Measurements from ENCODE around the gene CRYBA4.

Gene CRYBA4

DNA sequence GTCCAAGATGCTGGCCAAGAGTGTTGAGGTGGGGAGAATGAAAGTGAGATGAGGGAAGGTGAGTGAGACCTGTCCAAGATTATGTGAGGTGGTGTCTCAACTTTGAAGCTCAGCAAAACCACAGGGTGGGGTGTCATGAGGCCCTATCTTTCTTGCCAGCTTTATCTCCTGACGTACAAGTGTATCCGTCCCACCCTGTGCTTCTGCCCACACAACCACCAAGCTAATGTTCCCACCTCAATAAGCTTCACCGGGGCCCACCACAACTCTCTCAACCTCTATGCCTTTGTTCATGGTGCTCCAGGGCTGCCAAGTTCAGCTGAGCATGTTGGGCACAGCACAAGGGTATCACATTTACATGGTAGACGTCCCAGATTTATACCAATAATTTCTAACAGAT lies 24.7 kb upstream of the CRYBA4 start:
- peaks cover 18% of the 10 kb centered on the region for H3K4me1 ChIP-seq (ENCODE audit: control insufficient read depth, insufficient read depth, low read length, poor library complexity, severe bottlenecking)
- no peak overlapping the region for H3K27ac ChIP-seq (ENCODE audit: insufficient read depth, low read length, poor library complexity, severe bottlenecking)
- H3K4me3 ChIP-seq (ENCODE audit: insufficient read depth, low read depth, low read length, poor library complexity, severe bottlenecking), result no peak overlapping the region
- H3K9me3 ChIP-seq (ENCODE audit: control insufficient read depth, low read length), result no peaks in the 10 kb centered on the region
- H3K36me3 ChIP-seq (ENCODE audit: control insufficient read depth, insufficient read depth, low read length), result no peaks in the 10 kb centered on the region
- no peak for DNase-seq
- no peaks in the 10 kb centered on the region for H3K27me3 ChIP-seq (replicated peaks; ENCODE audit: control insufficient read depth, insufficient read depth, low read length, poor library complexity, severe bottlenecking)

DNA sequence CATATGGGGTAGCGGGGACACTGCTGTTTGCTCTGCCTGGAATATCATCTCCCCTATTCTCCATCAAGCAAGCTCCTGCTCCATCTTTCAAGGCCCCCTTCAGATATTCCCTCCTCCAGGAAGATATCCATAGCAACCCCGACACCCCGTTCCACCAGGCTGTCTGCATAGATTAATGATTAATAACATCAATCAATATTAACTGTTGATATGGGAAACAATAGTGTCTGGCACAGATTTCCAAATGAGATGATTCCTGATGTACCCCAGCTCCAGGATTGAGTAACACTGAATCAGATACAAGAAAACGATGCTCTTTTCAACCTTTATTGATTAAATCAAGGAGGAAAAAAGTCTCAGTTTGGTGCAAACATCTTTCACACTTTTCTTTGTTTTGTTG lies 24.3 kb upstream of the CRYBA4 start:
- no peak for DNase-seq
- Histone ChIP-seq H3K36me3 (ENCODE audit: control insufficient read depth, insufficient read depth, low read length) (no peaks in the 10 kb centered on the region), H3K27ac (ENCODE audit: insufficient read depth, low read length, poor library complexity, severe bottlenecking) (no peak overlapping the region), H3K27me3 (replicated peaks; ENCODE audit: control insufficient read depth, insufficient read depth, low read length, poor library complexity, severe bottlenecking) (no peaks in the 10 kb centered on the region), H3K4me1 (ENCODE audit: control insufficient read depth, insufficient read depth, low read length, poor library complexity, severe bottlenecking) (peaks cover 13% of the 10 kb centered on the region), H3K9me3 (ENCODE audit: control insufficient read depth, low read length) (no peaks in the 10 kb centered on the region), H3K4me3 (ENCODE audit: insufficient read depth, low read depth, low read length, poor library complexity, severe bottlenecking) (no peak overlapping the region)

GRCh38 chr22:26599505-26599904 lies 22.3 kb upstream of the CRYBA4 start:
- Histone ChIP-seq H3K27me3 (replicated peaks; ENCODE audit: control insufficient read depth, insufficient read depth, low read length, poor library complexity, severe bottlenecking) (no peaks in the 10 kb centered on the region), H3K4me3 (ENCODE audit: insufficient read depth, low read depth, low read length, poor library complexity, severe bottlenecking) (no peak overlapping the region), H3K36me3 (ENCODE audit: control insufficient read depth, insufficient read depth, low read length) (no peaks in the 10 kb centered on the region), H3K9me3 (ENCODE audit: control insufficient read depth, low read length) (no peaks in the 10 kb centered on the region), H3K4me1 (ENCODE audit: control insufficient read depth, insufficient read depth, low read length, poor library complexity, severe bottlenecking) (no peaks in the 10 kb centered on the region), H3K27ac (ENCODE audit: insufficient read depth, low read length, poor library complexity, severe bottlenecking) (no peak overlapping the region)
- DNase-seq, result no peak

- Histone ChIP-seq H3K27ac (ENCODE audit: insufficient read depth, low read length, poor library complexity, severe bottlenecking) (no peak overlapping the region), H3K4me1 (ENCODE audit: control insufficient read depth, insufficient read depth, low read length, poor library complexity, severe bottlenecking) (no peaks in the 10 kb centered on the region), H3K9me3 (ENCODE audit: control insufficient read depth, low read length) (no peaks in the 10 kb centered on the region), H3K4me3 (ENCODE audit: insufficient read depth, low read depth, low read length, poor library complexity, severe bottlenecking) (no peak overlapping the region), H3K27me3 (replicated peaks; ENCODE audit: control insufficient read depth, insufficient read depth, low read length, poor library complexity, severe bottlenecking) (no peaks in the 10 kb centered on the region), H3K36me3 (ENCODE audit: control insufficient read depth, insufficient read depth, low read length) (no peaks in the 10 kb centered on the region)
- DNase-seq, result no peak
These were observed 20.0 kb upstream of the CRYBA4 start for GRCh38 chr22:26601726-26602125.

DNA sequence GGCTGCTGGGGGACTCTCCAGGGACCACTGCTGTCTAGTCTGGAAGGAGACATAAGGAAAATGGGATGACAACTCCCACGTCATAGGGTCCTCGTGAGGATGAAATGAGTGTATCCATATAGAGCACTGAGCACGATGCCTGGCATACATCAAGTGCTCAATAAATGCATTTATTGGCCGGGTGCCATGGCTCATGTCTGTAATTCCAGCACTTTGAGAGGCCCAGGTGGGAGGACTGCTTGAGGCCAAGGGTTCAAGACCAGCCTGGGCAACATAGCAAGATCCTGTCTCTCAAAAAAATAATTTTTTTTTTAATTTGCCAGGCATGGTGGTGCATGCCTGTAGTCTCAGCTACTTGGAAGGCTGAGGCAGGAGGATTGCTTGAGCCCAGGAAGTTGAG lies 19.6 kb upstream of the CRYBA4 start:
- Histone ChIP-seq H3K36me3 (ENCODE audit: control insufficient read depth, insufficient read depth, low read length) (no peaks in the 10 kb centered on the region), H3K27ac (ENCODE audit: insufficient read depth, low read length, poor library complexity, severe bottlenecking) (no peak overlapping the region), H3K27me3 (replicated peaks; ENCODE audit: control insufficient read depth, insufficient read depth, low read length, poor library complexity, severe bottlenecking) (no peaks in the 10 kb centered on the region), H3K4me3 (ENCODE audit: insufficient read depth, low read depth, low read length, poor library complexity, severe bottlenecking) (no peak overlapping the region), H3K4me1 (ENCODE audit: control insufficient read depth, insufficient read depth, low read length, poor library complexity, severe bottlenecking) (no peaks in the 10 kb centered on the region), H3K9me3 (ENCODE audit: control insufficient read depth, low read length) (no peaks in the 10 kb centered on the region)
- no peak for DNase-seq

DNA sequence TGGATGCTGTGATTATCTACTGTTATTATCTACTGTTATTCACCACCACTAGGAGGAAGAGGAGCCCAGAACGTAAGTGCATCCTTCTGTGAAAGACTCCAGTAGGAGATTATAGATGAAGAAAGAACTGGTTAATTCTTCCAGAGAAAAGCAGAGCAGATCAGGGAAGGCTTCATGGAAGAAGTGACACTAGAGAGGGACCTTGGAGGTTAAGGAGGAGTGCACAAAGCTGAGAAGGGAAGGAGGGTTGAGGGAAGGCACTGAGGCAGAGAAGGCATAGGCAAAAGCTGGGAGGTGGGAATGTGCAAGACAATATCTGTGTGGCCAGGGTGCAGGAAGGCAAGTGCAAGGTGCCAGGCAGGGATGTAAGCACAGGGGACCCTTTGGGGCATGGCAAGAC lies 17.4 kb upstream of the CRYBA4 start:
- H3K4me3 ChIP-seq (ENCODE audit: insufficient read depth, low read depth, low read length, poor library complexity, severe bottlenecking), result no peak overlapping the region
- no peak for DNase-seq
- no peaks in the 10 kb centered on the region for H3K36me3 ChIP-seq (ENCODE audit: control insufficient read depth, insufficient read depth, low read length)
- H3K27me3 ChIP-seq (replicated peaks; ENCODE audit: control insufficient read depth, insufficient read depth, low read length, poor library complexity, severe bottlenecking), result no peaks in the 10 kb centered on the region
- no peaks in the 10 kb centered on the region for H3K4me1 ChIP-seq (ENCODE audit: control insufficient read depth, insufficient read depth, low read length, poor library complexity, severe bottlenecking)
- H3K27ac ChIP-seq (ENCODE audit: insufficient read depth, low read length, poor library complexity, severe bottlenecking), result no peak overlapping the region
- no peaks in the 10 kb centered on the region for H3K9me3 ChIP-seq (ENCODE audit: control insufficient read depth, low read length)

DNA sequence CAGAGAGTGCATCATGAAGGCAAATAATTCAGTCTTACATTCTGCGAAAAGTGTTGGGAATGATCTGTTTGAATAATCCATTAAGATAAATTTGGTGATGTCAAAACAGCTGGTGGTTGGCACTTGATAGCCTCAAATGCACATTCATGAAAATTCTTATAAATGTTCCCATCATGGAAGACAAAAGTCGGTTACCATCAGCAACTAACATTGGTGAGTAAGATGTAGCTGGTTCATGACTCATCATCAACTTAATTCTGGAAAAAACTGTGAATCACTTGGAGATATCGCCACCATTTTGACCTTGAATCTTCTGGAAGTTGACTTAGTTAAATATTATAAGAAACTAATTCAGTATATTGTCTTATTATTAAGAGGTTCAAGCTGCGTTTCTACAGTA lies 15.2 kb upstream of the CRYBA4 start:
- Histone ChIP-seq H3K4me3 (ENCODE audit: insufficient read depth, low read depth, low read length, poor library complexity, severe bottlenecking) (no peak overlapping the region), H3K4me1 (ENCODE audit: control insufficient read depth, insufficient read depth, low read length, poor library complexity, severe bottlenecking) (peaks cover 15% of the 10 kb centered on the region), H3K36me3 (ENCODE audit: control insufficient read depth, insufficient read depth, low read length) (no peaks in the 10 kb centered on the region), H3K27me3 (replicated peaks; ENCODE audit: control insufficient read depth, insufficient read depth, low read length, poor library complexity, severe bottlenecking) (no peaks in the 10 kb centered on the region), H3K27ac (ENCODE audit: insufficient read depth, low read length, poor library complexity, severe bottlenecking) (no peak overlapping the region), H3K9me3 (ENCODE audit: control insufficient read depth, low read length) (no peaks in the 10 kb centered on the region)
- DNase-seq, result no peak

DNA sequence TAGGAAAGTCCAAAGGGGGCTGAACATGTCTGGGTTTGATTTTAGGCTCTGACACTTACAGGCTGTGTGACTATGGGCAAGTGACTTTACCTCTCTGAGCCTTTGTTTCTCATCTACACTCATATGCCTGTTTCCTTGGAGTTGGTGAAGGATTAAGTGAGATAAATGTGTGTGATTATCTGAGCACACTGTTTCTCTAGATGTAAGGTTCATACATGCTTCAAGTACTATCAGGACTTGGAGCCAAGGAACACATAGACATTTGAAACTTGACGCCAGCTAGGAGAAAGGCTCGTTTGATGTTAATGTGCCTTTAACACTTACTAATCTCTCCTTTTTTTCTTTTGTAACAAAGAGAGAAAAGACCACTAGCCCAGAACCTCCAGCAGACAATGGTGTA lies 13.6 kb upstream of the CRYBA4 start:
- H3K9me3 ChIP-seq (ENCODE audit: control insufficient read depth, low read length), result no peaks in the 10 kb centered on the region

GRCh38 chr22:26609287-26609686 lies 12.5 kb upstream of the CRYBA4 start:
- Histone ChIP-seq H3K36me3 (ENCODE audit: control insufficient read depth, insufficient read depth, low read length) (no peaks in the 10 kb centered on the region), H3K27ac (ENCODE audit: insufficient read depth, low read length, poor library complexity, severe bottlenecking) (no peak overlapping the region), H3K27me3 (replicated peaks; ENCODE audit: control insufficient read depth, insufficient read depth, low read length, poor library complexity, severe bottlenecking) (no peaks in the 10 kb centered on the region), H3K4me1 (ENCODE audit: control insufficient read depth, insufficient read depth, low read length, poor library complexity, severe bottlenecking) (peaks cover 15% of the 10 kb centered on the region), H3K9me3 (ENCODE audit: control insufficient read depth, low read length) (no peaks in the 10 kb centered on the region), H3K4me3 (ENCODE audit: insufficient read depth, low read depth, low read length, poor library complexity, severe bottlenecking) (no peak overlapping the region)
- DNase-seq, result no peak

More for the DNA sequence above, 13.6 kb upstream of the CRYBA4 start:
- Histone ChIP-seq H3K36me3 (ENCODE audit: control insufficient read depth, insufficient read depth, low read length) (no peaks in the 10 kb centered on the region), H3K27me3 (replicated peaks; ENCODE audit: control insufficient read depth, insufficient read depth, low read length, poor library complexity, severe bottlenecking) (no peaks in the 10 kb centered on the region), H3K4me1 (ENCODE audit: control insufficient read depth, insufficient read depth, low read length, poor library complexity, severe bottlenecking) (peaks cover 15% of the 10 kb centered on the region), H3K4me3 (ENCODE audit: insufficient read depth, low read depth, low read length, poor library complexity, severe bottlenecking) (no peak overlapping the region), H3K27ac (ENCODE audit: insufficient read depth, low read length, poor library complexity, severe bottlenecking) (no peak overlapping the region)
- DNase-seq, result no peak

DNA sequence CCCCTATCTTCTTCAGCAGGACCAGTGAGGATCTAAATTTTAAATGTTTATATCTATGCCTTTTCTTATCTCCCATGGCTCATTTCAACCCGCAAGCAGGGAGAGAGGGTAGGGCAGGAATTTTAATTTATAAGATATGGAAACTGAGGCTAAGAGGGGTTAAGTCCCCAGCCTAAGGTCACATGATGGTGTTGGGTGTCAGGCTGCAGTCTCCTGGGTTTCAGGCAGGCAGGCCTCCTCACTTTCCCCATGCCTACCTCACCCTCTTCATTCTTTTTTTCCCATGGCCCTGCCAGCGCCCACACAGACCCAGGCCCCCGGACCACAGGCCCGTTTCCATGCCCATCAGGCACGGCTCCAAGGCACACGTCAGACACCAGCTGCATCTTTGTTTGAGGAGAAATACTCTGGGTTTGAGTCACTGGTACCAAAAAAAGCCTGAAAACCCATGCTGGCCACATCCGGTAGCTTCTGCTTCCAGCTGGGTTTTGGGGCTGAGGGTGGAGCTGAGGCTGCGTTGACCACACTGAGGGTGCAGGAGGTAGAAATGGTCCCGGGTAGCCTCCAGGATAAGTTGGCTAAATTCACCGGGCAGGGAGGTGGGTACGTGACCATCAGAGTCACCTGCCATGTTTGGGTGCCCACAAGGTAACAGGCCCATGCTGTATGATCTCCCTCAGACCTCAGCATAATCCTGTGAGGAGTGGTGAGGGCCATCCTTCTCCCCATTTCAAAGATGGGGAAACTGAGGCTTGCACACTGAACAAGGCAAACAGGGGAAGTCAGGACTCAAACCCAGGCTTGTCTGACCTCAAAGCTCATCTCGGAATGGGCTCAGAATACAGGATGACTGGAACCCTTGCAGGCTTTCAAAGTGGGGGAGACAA lies 11.4 kb upstream of the CRYBA4 start:
- no peaks in the 10 kb centered on the region for H3K9me3 ChIP-seq (ENCODE audit: control insufficient read depth, low read length)
- H3K4me1 ChIP-seq (ENCODE audit: control insufficient read depth, insufficient read depth, low read length, poor library complexity, severe bottlenecking), result peaks cover 15% of the 10 kb centered on the region
- no peaks in the 10 kb centered on the region for H3K36me3 ChIP-seq (ENCODE audit: control insufficient read depth, insufficient read depth, low read length)
- no peak for DNase-seq
- H3K27me3 ChIP-seq (replicated peaks; ENCODE audit: control insufficient read depth, insufficient read depth, low read length, poor library complexity, severe bottlenecking), result no peaks in the 10 kb centered on the region
- H3K27ac ChIP-seq (ENCODE audit: insufficient read depth, low read length, poor library complexity, severe bottlenecking), result no peak overlapping the region
- H3K4me3 ChIP-seq (ENCODE audit: insufficient read depth, low read depth, low read length, poor library complexity, severe bottlenecking), result no peak overlapping the region
